HepG2 (cell line): ENCODE data around the gene SLC16A6. TPM values are rescaled to one million over a fixed set of nuclear protein-coding genes. Genes with fewer than 3 reads are reported as not detected.
A peak's percentile ranks its signal among the peaks of the same experiment; 100 is the strongest.

Experiments used
- ATAD3A ChIP-seq: sonication (generic); formaldehyde crosslinking; IDR thresholded peaks from 2 replicates; pipeline ENCODE4 v1.4.0; 2020; ENCODE audit warnings: missing genetic modification reagents
- SP1 ChIP-seq, 2 experiments: fragments of 450-650 bp in 1 of 2; sonication (generic) in 1 of 2; formaldehyde crosslinking in 1 of 2; IDR thresholded peaks; 2 replicates each; pipeline versions ENCODE4 v1.4.0 to v1.6.1; 2016 to 2020; ENCODE audit warnings: missing genetic modification reagents in 1 of 2
- ZFP36L2 ChIP-seq: sonication (generic); formaldehyde crosslinking; IDR thresholded peaks from 2 replicates; pipeline ENCODE4 v1.4.0; 2020; ENCODE audit warnings: missing genetic modification reagents
- ZNF615 ChIP-seq: sonication (generic); formaldehyde crosslinking; IDR thresholded peaks from 2 replicates; pipeline ENCODE4 v1.5.0; 2020; ENCODE audit warnings: mild to moderate bottlenecking, missing genetic modification reagents, borderline replicate concordance
- polyA plus RNA-seq, 8 experiments: library from polyadenylated mRNA; depleted of rRNA in 3 of 8; stranded (reverse) in 7 of 8; unstranded in 1 of 8; fragments of >200 nt; fragmentation: Illumina TruSeq in 4 of 8; extraction: Trizol in 4 of 8; gene quantifications; 2 replicates each; pipeline versions ENCODE4 v1.2.1 to v1.2.3, GENCODE V29; 2011 to 2016; ENCODE audit warnings: low read depth in 4 of 8, missing spikeins in 1 of 8, mixed read lengths in 1 of 8; ENCODE audit not compliant: insufficient read depth in 1 of 8
- total RNA-seq, 5 experiments: library from RNA; depleted of rRNA; stranded (reverse); fragments of >200 nt; fragmentation: Illumina TruSeq; extraction: Trizol; gene quantifications; 2 replicates each; pipeline ENCODE4 v1.2.3, GENCODE V29; 2016; ENCODE audit warnings: low read depth in 1 of 5
- TF ChIP-seq, protein P1 (sequence below): sonication (generic); formaldehyde crosslinking; IDR thresholded peaks from 2 replicates; pipeline ENCODE4 v1.4.0; 2020; ENCODE audit warnings: missing genetic modification reagents
- TF ChIP-seq, protein P2 (sequence below): sonication (generic); formaldehyde crosslinking; IDR thresholded peaks from 2 replicates; pipeline ENCODE4 v1.5.0; 2020; ENCODE audit warnings: missing genetic modification reagents, mild to moderate bottlenecking, borderline replicate concordance
- TF ChIP-seq, protein P3 (sequence below): sonication (generic); formaldehyde crosslinking; IDR thresholded peaks from 2 replicates; pipeline ENCODE4 v1.4.0; 2020; ENCODE audit warnings: missing genetic modification reagents, mild to moderate bottlenecking, borderline replicate concordance
- TF ChIP-seq, protein P4 (sequence below): sonication (generic); formaldehyde crosslinking; IDR thresholded peaks from 2 replicates; pipeline ENCODE4 v1.8.0; 2022; ENCODE audit warnings: missing genetic modification reagents, mild to moderate bottlenecking, inconsistent platforms, borderline replicate concordance
- TF ChIP-seq, protein P5 (sequence below): sonication (generic); formaldehyde crosslinking; IDR thresholded peaks from 2 replicates; pipeline ENCODE4 v1.5.1; 2020; ENCODE audit warnings: mild to moderate bottlenecking, missing genetic modification reagents, moderate library complexity

The SLC16A6 gene
- total and polyA plus RNA-seq, 2 of the 13 experiments (the other 11 are each of a cell fraction or from before 2014, with no cell fraction given), result 1.1 to 44.7 TPM

DNA sequence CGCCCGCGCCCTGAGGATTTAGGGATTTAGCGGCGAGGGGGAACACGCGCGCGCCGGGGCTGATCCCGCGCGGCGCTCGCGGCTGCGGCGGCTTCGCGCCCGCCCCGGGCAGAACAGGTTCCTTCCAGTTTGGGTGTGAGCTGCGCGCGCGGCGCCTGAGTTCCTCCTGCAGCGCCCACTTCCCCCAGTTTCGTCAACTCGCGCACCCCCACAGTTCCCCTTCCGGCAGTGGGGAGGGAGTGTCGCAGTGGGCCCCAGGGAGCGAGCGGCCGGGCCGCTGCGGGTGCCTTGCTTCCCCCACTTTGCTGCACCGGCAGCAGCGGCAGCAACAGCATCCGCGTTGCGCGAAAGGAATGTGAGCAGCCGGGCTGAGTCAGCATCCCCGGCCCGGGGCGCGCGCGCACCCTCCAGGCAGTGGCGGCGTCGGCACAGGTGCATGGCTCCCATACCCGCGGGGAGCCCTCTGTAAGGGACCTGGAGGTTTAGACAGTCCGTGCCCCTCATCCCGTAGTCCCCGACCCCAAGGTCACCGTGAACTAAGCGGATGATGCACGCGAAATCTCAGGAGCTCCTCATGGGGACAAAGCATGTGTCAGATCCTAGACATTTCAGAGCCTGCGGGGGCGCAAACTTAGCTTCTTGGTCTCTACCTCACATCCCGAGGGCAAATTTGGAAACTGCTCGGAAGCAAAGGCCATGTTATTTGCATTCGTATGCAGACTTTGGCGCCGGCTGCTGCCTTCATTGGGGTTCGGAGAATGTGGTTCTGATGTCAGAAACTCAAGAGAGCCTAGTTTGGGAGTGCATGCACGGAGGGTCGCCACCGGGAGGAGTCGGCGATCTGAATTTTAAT, 1.1 kb upstream of the SLC16A6 start (continued):
- TF ChIP-seq, protein P1, sequence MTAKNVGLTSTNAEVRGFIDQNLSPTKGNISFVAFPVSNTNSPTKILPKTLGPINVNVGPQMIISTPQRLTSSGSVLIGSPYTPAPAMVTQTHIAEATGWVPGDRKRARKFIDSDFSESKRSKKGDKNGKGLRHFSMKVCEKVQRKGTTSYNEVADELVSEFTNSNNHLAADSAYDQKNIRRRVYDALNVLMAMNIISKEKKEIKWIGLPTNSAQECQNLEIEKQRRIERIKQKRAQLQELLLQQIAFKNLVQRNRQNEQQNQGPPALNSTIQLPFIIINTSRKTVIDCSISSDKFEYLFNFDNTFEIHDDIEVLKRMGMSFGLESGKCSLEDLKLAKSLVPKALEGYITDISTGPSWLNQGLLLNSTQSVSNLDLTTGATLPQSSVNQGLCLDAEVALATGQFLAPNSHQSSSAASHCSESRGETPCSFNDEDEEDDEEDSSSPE, result peak; percentile 47; the same call in 1 of the 2 replicates
- TF ChIP-seq, protein P2, sequence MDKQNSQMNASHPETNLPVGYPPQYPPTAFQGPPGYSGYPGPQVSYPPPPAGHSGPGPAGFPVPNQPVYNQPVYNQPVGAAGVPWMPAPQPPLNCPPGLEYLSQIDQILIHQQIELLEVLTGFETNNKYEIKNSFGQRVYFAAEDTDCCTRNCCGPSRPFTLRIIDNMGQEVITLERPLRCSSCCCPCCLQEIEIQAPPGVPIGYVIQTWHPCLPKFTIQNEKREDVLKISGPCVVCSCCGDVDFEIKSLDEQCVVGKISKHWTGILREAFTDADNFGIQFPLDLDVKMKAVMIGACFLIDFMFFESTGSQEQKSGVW (CRISPR knock-in tag), result no peak
- 0 out of 2 replicates have a peak, but pooled peaks have one; percentile 25 for TF ChIP-seq ZFP36L2 (CRISPR knock-in tag)
- TF ChIP-seq, protein P3, sequence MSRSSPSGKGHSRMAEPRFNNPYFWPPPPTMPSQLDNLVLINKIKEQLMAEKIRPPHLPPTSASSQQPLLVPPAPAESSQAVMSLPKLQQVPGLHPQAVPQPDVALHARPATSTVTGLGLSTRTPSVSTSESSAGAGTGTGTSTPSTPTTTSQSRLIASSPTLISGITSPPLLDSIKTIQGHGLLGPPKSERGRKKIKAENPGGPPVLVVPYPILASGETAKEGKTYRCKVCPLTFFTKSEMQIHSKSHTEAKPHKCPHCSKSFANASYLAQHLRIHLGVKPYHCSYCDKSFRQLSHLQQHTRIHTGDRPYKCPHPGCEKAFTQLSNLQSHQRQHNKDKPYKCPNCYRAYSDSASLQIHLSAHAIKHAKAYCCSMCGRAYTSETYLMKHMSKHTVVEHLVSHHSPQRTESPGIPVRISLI (CRISPR knock-in tag), result 0 out of 2 replicates have a peak, but pooled peaks have one; percentile 9
- TF ChIP-seq, protein P4, sequence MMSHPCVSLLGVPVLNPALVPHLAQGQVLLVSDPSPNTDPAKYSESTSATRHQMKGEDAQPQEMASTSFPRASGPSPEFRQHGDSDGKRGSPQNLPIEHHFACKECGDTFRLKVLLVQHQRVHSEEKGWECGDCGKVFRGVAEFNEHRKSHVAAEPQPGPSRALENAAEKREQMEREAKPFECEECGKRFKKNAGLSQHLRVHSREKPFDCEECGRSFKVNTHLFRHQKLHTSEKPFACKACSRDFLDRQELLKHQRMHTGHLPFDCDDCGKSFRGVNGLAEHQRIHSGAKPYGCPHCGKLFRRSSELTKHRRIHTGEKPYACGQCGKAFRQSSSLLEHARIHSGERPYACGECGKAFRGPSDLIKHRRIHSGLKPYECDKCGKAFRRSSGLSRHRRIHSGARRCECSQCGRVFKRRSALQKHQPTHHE, result peak; percentile 21; the same call in 1 of the 2 replicates
- TF ChIP-seq ATAD3A, result no peak
- TF ChIP-seq, protein P5, sequence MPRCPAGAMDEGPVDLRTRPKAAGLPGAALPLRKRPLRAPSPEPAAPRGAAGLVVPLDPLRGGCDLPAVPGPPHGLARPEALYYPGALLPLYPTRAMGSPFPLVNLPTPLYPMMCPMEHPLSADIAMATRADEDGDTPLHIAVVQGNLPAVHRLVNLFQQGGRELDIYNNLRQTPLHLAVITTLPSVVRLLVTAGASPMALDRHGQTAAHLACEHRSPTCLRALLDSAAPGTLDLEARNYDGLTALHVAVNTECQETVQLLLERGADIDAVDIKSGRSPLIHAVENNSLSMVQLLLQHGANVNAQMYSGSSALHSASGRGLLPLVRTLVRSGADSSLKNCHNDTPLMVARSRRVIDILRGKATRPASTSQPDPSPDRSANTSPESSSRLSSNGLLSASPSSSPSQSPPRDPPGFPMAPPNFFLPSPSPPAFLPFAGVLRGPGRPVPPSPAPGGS (CRISPR knock-in tag), result peak; percentile 9; the same call in 1 of the 2 replicates
- no peak for TF ChIP-seq SP1 (IDR thresholded peaks at IDR 0.05)
- no peak for TF ChIP-seq SP1 (CRISPR knock-in tag; IDR thresholded peaks at IDR 0.05)
- TF ChIP-seq ZNF615 (CRISPR knock-in tag), result 0 out of 2 replicates have a peak, but pooled peaks have one; percentile 25
- TF ChIP-seq, all 625 proteins: peak for 264
